Neuronal stem cell (in vitro differentiated cells): Measurements from ENCODE around the gene KAT7.
A peak's percentile ranks its signal among the peaks of the same experiment; 100 is the strongest.

Source experiments
- DNase-seq: peaks from one replicate; pipeline ENCODE4 v3.0.0-alpha.2; 2013; ENCODE audit warnings: low spot score
- H2AFZ ChIP-seq: one replicate; pipeline ENCODE4 v1.6.1; 2013; ENCODE audit warnings: mild to moderate bottlenecking, low read length, inconsistent platforms
- H2AK5ac ChIP-seq: 2 replicates; pipeline ENCODE4 v1.6.1; 2013; ENCODE audit warnings: low read depth, mild to moderate bottlenecking, inconsistent platforms, low read length, moderate library complexity, mixed read lengths
- H2BK120ac ChIP-seq: 2 replicates; pipeline ENCODE4 v1.6.1; 2013; ENCODE audit warnings: low read depth, mild to moderate bottlenecking, inconsistent platforms, low read length, moderate library complexity, mixed read lengths
- H2BK12ac ChIP-seq: one replicate; pipeline ENCODE4 v1.6.1; 2013; ENCODE audit warnings: low read length, inconsistent platforms
- H2BK15ac ChIP-seq: 2 replicates; pipeline ENCODE4 v1.6.1; 2013; ENCODE audit warnings: mild to moderate bottlenecking, low read length, inconsistent platforms, mixed read lengths
- H2BK5ac ChIP-seq: one replicate; pipeline ENCODE4 v1.6.1; 2013; ENCODE audit warnings: inconsistent platforms, mild to moderate bottlenecking, low read length, moderate library complexity
- H3K14ac ChIP-seq: one replicate; pipeline ENCODE4 v1.6.1; 2013; ENCODE audit warnings: low read length, inconsistent platforms
- H3K18ac ChIP-seq: 2 replicates; pipeline ENCODE4 v1.6.1; 2013; ENCODE audit warnings: low read length, inconsistent platforms
- H3K23ac ChIP-seq: 2 replicates; pipeline ENCODE4 v1.6.1; 2013; ENCODE audit warnings: low read depth, mild to moderate bottlenecking, mixed read lengths, low read length, inconsistent platforms; ENCODE audit not compliant: poor library complexity
- H3K27ac ChIP-seq: replicated peaks from 3 replicates; pipeline ENCODE4 v1.5.1; 2013; ENCODE audit warnings: low read length, inconsistent platforms
- H3K27me3 ChIP-seq, 3 experiments: 2 replicates each; pipeline ENCODE4 v1.6.1; 2013; ENCODE audit warnings: low read length in 3 of 3, mild to moderate bottlenecking in 2 of 3, inconsistent platforms in 1 of 3, low read depth in 1 of 3, mixed read lengths in 1 of 3, moderate library complexity in 1 of 3; ENCODE audit not compliant: control insufficient read depth in 3 of 3, insufficient read depth in 3 of 3
- H3K36me3 ChIP-seq, 2 donors: replicated peaks in 1 of 2; 2 replicates each; pipeline ENCODE4 v1.6.1; 2013; ENCODE audit warnings: low read length in 2 of 2; ENCODE audit not compliant: control insufficient read depth in 2 of 2, insufficient read depth in 2 of 2
- H3K4ac ChIP-seq: 2 replicates; pipeline ENCODE4 v1.6.1; 2013; ENCODE audit warnings: inconsistent platforms, mild to moderate bottlenecking, low read length, moderate library complexity
- H3K4me1 ChIP-seq, 2 donors: 1 replicate in 1 of 2; 2 replicates in 1 of 2; pipeline ENCODE4 v1.6.1; 2013; ENCODE audit warnings: low read length in 2 of 2, low read depth in 1 of 2; ENCODE audit not compliant: control insufficient read depth in 2 of 2, insufficient read depth in 1 of 2
- H3K4me2 ChIP-seq: one replicate; pipeline ENCODE4 v1.6.1; 2013; ENCODE audit warnings: mild to moderate bottlenecking, low read length, inconsistent platforms; ENCODE audit not compliant: insufficient read depth, poor library complexity, severe bottlenecking
- H3K4me3 ChIP-seq, 2 donors: 2 replicates each; pipeline ENCODE4 v1.5.1; 2013; ENCODE audit warnings: low read length in 2 of 2, mild to moderate bottlenecking in 2 of 2, inconsistent platforms in 1 of 2, moderate library complexity in 1 of 2
- H3K79me1 ChIP-seq: one replicate; pipeline ENCODE4 v1.6.1; 2013; ENCODE audit warnings: low read depth, mild to moderate bottlenecking, inconsistent platforms, low read length, moderate library complexity
- H3K9ac ChIP-seq: one replicate; pipeline ENCODE4 v1.6.1; 2013; ENCODE audit warnings: mild to moderate bottlenecking, low read depth, low read length, inconsistent platforms; ENCODE audit not compliant: poor library complexity
- H3K9me3 ChIP-seq, 2 donors: replicated peaks in 1 of 2; 2 replicates each; pipeline versions ENCODE3 to v1.6.1; 2013; ENCODE audit warnings: low read length in 2 of 2, mild to moderate bottlenecking in 2 of 2, inconsistent platforms in 1 of 2, low read depth in 1 of 2, mixed read lengths in 1 of 2, moderate library complexity in 1 of 2; ENCODE audit not compliant: control insufficient read depth in 2 of 2, insufficient read depth in 1 of 2
- H4K8ac ChIP-seq: one replicate; pipeline ENCODE4 v1.6.1; 2013; ENCODE audit warnings: low read depth, mild to moderate bottlenecking, inconsistent platforms, low read length, moderate library complexity
- H4K91ac ChIP-seq: one replicate; pipeline ENCODE4 v1.6.1; 2013; ENCODE audit warnings: low read length, low read depth, mild to moderate bottlenecking, inconsistent platforms; ENCODE audit not compliant: poor library complexity
- WGBS, 2 donors: extraction: QIAGEN DNeasy Blood & Tissue Kit; methylation state at CpG; one replicate each; pipeline ENCODE4 v1.1.7; 2013; ENCODE audit warnings: missing lambda C conversion rate in 2 of 2, mixed read lengths in 1 of 2; ENCODE audit not compliant: insufficient read length in 2 of 2, insufficient replicate concordance in 1 of 2; ENCODE audit errors: extremely low coverage in 2 of 2; 5-methylcytosine and 5-hydroxymethylcytosine counted together

KAT7 gene

DNA sequence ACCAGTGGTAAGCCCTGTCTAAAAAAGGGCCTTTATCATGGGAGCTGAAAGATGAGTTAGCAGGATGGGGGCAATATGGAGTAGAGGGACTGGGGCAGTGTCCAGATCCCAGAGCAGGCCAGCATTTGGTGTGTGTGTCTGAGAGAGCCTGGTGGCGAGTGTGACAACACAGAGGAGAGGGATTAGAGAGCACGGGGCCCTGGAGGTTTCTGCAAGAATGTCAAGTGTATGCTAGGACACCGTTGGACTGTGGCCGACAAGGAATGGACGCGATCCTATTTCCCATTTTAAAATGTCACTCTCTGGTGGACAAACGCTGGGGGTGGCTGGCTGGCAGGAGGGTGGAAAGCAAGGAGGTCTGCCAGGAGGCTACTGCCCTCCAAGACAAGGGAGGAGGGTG is 47.0 kb downstream of the KAT7 start:
- H3K27me3 ChIP-seq = no peaks in the 10 kb centered on the region
- H3K9me3 ChIP-seq = no peaks in the 10 kb centered on the region

DNA sequence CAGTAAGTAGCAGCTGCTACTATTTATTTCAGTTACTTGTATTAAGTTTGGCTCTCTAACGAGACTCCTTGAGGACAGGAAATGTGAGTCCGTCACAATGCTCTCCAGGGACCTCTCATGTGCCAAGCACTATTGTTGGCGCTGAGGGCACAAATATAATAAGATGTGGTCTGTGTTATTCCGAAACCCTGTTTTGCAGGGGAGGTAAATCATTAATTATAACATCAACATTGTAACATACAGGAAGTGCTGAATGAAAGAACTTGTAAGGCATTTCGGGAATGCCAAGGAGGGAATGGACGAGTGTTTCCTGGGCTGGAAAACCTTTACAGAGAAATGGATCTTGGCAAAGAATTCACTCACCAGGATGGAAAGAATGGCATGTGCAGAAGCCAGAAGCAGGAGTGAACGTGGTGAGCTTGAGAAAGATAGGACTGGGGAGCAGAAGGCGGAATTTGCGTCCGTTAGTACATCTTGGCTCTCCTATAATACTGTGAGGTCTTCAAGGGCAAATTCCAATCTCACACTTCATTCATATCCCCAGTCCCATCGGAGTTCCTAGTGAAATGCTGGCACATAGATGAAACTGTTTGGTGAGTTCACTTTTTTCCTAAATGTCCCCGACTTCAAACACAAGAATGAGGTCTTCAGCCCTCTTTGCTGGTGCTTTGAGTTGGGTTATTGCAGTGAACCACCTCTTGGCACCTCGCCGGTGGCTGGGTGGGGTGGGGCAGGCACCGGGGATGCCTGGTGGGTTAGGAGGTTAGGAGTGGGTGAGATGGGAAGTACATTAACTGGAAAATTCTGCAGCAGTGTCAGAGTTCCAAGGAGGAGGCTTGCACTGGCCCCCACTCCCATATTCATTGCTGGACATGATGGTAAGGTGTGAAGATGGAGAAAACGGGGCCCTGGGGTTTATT is 47.9 kb downstream of the KAT7 start:
- WGBS, 2 donors = no CpG with 5 or more reads among the region's 16 CpGs
- peaks cover 19 to 27% of the 10 kb centered on the region in 2 donors for H3K36me3 ChIP-seq
- H3K79me1 ChIP-seq = peaks cover 2% of the 10 kb centered on the region
- H2BK15ac ChIP-seq = no peak overlapping the region
- H4K91ac ChIP-seq = no peak overlapping the region
- H2BK5ac ChIP-seq = no peak overlapping the region
- no peaks in the 10 kb centered on the region for H3K27me3 ChIP-seq
- H2BK12ac ChIP-seq = no peak overlapping the region
- no peaks in the 10 kb centered on the region for H3K9me3 ChIP-seq
- H3K18ac ChIP-seq = no peak overlapping the region
- no peak overlapping the region for H3K4ac ChIP-seq
- no peaks in the 10 kb centered on the region for H3K4me1 ChIP-seq
- H3K14ac ChIP-seq = no peak overlapping the region
- no peak overlapping the region for H2AK5ac ChIP-seq
- H4K8ac ChIP-seq = no peak overlapping the region
- H3K23ac ChIP-seq = no peak overlapping the region
- no peak overlapping the region for H3K27ac ChIP-seq
- H3K4me3 ChIP-seq = no peak overlapping the region
- no peak overlapping the region for H2AFZ ChIP-seq
- no peak for DNase-seq
- H2BK120ac ChIP-seq = no peak overlapping the region
- H3K9ac ChIP-seq = no peak overlapping the region
- H3K4me2 ChIP-seq = no peak overlapping the region

More for the DNA sequence above, 47.0 kb downstream of the KAT7 start:
- H2BK120ac ChIP-seq = no peak overlapping the region
- no CpG with 5 or more reads among the region's 7 CpGs for WGBS, 2 donors
- peaks cover 2% of the 10 kb centered on the region for H3K79me1 ChIP-seq
- H4K8ac ChIP-seq = no peak overlapping the region
- H3K4me3 ChIP-seq = no peak overlapping the region
- H4K91ac ChIP-seq = no peak overlapping the region
- no peak overlapping the region for H3K14ac ChIP-seq
- H2AK5ac ChIP-seq = no peak overlapping the region
- no peak overlapping the region for H3K4ac ChIP-seq
- H2BK12ac ChIP-seq = no peak overlapping the region
- H2AFZ ChIP-seq = no peak overlapping the region
- H2BK5ac ChIP-seq = no peak overlapping the region
- H2BK15ac ChIP-seq = no peak overlapping the region
- no peak overlapping the region for H3K18ac ChIP-seq
- peaks cover 21 to 36% of the 10 kb centered on the region in 2 donors for H3K36me3 ChIP-seq
- no peaks in the 10 kb centered on the region for H3K4me1 ChIP-seq
- no peak for DNase-seq
- no peak overlapping the region for H3K4me2 ChIP-seq
- H3K23ac ChIP-seq = peak overlapping the region; percentile 14
- no peak overlapping the region for H3K9ac ChIP-seq
- H3K27ac ChIP-seq = no peak overlapping the region

DNA sequence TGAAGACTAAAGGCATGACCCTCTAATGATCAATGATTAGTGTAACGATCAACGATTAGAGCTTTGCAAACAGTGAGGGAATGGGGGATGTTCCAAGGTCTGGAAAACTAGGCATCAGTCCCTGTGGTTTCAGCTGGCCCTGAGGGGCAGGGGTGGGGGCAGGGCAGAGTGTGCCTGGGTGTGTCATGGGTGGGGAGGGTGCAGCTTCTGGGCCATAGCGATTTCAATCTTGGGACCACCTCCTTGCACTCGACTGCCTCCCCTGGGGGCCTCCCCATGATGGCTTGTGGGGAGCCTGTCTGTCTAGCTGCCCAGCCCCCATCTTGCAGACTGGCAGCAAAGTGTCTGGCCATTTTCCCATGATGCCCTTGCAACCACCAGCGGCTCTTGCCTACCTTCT is 51.0 kb downstream of the KAT7 start:
- Histone ChIP-seq H3K9me3 (no peaks in the 10 kb centered on the region), H3K79me1 (peaks cover 2% of the 10 kb centered on the region), H2AK5ac (no peak overlapping the region), H4K8ac (no peak overlapping the region), H3K4me3 (no peak overlapping the region), H3K23ac (no peak overlapping the region), H2AFZ (no peak overlapping the region), H3K27ac (no peak overlapping the region), H2BK15ac (no peak overlapping the region), H3K9ac (no peak overlapping the region), H3K4me2 (no peak overlapping the region), H3K18ac (no peak overlapping the region), H3K4ac (no peak overlapping the region), H3K27me3 (no peaks in the 10 kb centered on the region), H3K14ac (no peak overlapping the region), H2BK5ac (no peak overlapping the region), H2BK120ac (no peak overlapping the region), H3K36me3 (peaks cover 1 to 6% of the 10 kb centered on the region in 2 donors), H2BK12ac (no peak overlapping the region), H4K91ac (no peak overlapping the region), H3K4me1 (no peaks in the 10 kb centered on the region)
- no peak for DNase-seq
- no CpG with 5 or more reads among the region's 5 CpGs for WGBS, 2 donors

DNA sequence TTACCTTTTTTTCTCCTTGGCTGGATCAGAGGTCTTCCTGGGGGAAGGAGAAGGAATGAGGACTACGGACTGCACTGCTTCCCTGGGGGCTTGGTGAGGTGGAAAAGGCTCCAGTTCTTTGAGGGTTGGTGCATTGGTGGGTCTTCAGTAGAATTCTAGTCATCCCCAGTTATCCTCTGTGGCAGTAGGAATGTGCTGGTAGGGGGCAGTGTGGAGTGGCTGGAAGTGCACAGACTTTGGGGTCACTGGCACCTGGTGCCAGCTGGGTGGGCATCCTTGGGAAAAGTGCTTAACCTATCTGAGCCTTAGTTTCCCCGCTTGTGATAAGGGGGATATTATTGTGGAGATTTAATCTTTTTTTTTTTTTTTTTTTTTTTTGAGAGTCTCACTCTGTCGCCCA is 53.1 kb downstream of the KAT7 start:
- Histone ChIP-seq H4K8ac (no peak overlapping the region), H3K27me3 (no peaks in the 10 kb centered on the region), H3K4me2 (no peak overlapping the region), H2BK5ac (no peak overlapping the region), H3K14ac (no peak overlapping the region), H4K91ac (no peak overlapping the region), H3K9me3 (no peaks in the 10 kb centered on the region), H3K9ac (no peak overlapping the region), H2BK12ac (no peak overlapping the region), H2AFZ (no peak overlapping the region), H3K4me1 (peaks cover 0 to 9% of the 10 kb centered on the region in 2 donors), H3K4me3 (no peak overlapping the region), H3K18ac (no peak overlapping the region), H3K27ac (no peak overlapping the region), H2BK15ac (no peak overlapping the region), H3K4ac (no peak overlapping the region), H3K23ac (no peak overlapping the region), H2BK120ac (no peak overlapping the region), H2AK5ac (no peak overlapping the region), H3K79me1 (peaks cover 2% of the 10 kb centered on the region), H3K36me3 (peaks cover 0 to 6% of the 10 kb centered on the region in 2 donors)
- no peak for DNase-seq
- no CpG with 5 or more reads among the region's 3 CpGs for WGBS, 2 donors
